ENCODE data around the gene RGPD8.

The RGPD8 gene

DNA sequence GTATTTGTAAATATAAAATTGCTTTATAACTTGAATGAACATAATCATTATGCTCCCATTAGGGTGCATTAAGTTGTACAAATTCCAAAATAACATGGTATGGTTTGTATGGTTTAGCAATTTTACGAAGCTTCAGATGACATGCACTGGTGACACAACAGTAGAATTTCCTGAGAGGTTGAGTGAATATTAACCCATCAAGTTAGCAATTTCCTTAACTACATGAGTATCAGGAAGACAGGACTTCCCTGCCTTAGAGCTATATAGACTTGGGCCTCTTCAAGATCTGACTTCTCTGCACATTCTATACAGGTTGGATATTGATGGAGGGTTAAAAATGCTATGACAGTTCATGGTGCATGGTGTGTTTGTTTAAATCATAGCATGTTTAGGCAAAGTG is 97.8 kb downstream of the RGPD8 start:
- no peak for DNase-seq (ENCODE audit: low read depth in 2 of 2)

DNA sequence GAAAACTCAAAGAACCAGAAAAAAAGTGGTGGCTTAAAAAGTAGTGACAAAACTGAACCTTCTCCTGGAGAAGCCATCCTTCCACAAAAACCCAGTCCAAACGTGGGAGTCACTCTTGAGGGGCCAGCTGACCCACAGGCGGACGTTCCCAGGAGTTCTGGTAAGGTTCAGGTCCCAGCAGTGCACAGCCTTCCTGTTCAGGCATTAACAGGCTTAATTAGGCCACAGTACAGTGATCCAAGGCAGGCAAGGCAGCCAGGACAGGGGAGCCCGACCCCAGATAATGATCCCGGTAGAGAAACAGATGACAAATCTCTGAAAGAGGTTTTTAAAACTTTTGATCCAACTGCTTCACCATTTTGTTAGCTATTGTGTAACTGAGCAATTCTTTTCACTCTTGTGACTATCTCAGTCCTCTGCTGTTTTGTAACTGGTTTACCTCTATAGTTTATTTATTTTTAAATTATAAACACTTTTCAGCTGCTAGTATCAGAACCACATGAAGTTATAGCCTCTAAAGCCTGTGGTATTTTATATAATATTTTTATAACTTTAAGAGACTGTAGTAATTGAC is 101.2 kb downstream of the RGPD8 start:
- DNase-seq (ENCODE audit: low read depth in 2 of 2) = no peak

DNA sequence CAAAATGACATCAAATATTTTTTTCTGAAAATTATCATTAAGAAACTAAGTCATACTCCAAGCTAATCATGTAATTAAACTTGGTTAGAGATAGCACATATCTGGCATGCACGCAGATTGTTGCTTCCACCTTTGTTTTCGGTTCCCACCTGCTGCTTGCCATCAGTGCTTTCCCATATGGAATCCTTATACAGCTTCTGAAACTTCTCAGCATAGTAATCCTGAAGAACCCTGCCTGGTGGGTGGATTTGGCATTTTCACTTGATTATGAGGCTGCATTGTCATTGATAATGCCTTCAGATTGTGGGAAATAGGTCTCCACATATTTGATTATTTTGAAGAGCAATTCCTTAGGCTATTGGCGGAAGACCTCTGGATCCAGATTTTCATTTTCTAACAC is 110.5 kb downstream of the RGPD8 start:
- DNase-seq (ENCODE audit: low read depth in 2 of 2) = no peak

DNA sequence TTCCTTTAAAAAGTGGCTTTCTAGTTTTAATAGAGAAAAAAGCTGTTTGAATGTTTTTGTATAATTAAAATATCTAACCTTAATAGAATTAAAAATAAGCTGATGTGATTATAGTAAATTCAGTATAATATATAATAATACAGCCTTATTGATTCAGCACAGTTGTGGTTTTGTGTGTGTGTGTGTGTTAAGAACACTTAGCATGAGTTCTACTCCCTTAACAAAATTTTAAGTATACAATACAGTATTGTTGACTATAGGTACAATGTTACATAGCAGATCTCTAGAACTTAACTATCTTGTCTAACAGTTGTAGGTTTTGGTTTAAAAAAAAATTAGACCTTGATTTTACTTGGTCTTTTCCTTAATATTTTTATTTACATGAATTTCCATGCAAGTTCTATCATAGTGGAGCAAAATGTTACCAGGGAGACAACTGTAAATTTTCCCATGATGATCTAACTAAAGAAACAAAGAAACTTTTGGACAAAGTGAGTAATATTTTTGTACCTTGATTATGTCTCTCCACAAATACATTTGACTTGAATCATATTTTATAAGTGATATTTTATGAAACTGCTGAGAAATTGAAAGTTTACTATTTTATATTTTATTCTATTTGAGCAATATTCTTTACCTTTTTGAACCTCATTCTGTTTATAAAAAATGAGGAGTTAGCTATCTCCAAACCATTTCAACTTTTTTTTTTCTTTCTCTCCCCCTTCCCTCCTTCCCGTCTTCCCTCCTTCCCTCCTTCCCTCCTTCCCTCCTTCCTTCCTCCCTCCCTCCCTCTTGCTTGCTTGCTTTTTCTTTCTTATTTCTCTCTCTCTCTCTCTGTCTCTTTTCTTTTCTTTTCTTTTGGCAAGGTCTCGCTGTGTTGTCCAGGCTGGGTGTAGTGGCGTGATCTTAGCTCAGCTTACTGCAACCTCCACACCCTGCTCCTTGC is 111.8 kb downstream of the RGPD8 start:
- DNase-seq (ENCODE audit: low read depth in 2 of 2) = no peak

Measured in stimulated activated CD4-positive, alpha-beta T cell treated with anti-CD3 and anti-CD28 coated beads, Interleukin-1b, Interleukin-23, amount 100 ng/mL, for 1 hour (primary cell).